Endothelial cell of umbilical vein (primary cell): ENCODE data around the gene SELENBP1. TPM values are rescaled to one million over a fixed set of nuclear protein-coding genes. Genes with fewer than 3 reads are reported as not detected.
A peak's percentile ranks its signal among the peaks of the same experiment; 100 is the strongest.

Source experiments
- BruUV-seq: library from RNA; stranded (reverse); fragments of 400-500 nt; replicated peaks from 2 replicates; lab custom pipeline; 2021; lab: Mats Ljungman, UMichigan
- CTCF ChIA-PET: fragments of 300-600, 350-600 bp; sonication (Branson Sonifier 250); formaldehyde crosslinking; loops from one replicate; lab custom pipeline; 2021; ENCODE audit warnings: antibody characterized with exemption, inconsistent platforms; lab: Charles Lee
- POLR2A ChIA-PET: fragments of 300-600, 350-600 bp; sonication (Branson Sonifier 250); formaldehyde crosslinking; loops from one replicate; lab custom pipeline; 2021; ENCODE audit warnings: antibody characterized with exemption, inconsistent platforms; lab: Charles Lee
- DNase-seq: peaks from one replicate; pipeline ENCODE4 v3.0.0-alpha.2; 2011; ENCODE audit warnings: low read depth, low spot score
- FAIRE-seq: peaks from 2 replicates; lab custom pipeline; 2011; peaks lifted over from hg19 to GRCh38; lab: Jason Lieb, UNC
- H2AFZ ChIP-seq: 2 replicates; pipeline ENCODE4 v1.6.0; 2012; ENCODE audit warnings: low read depth, low read length, control low read depth, inconsistent platforms
- H3K27ac ChIP-seq: 2 replicates; pipeline ENCODE4 v1.5.1; 2011; ENCODE audit warnings: low read depth, mild to moderate bottlenecking, control low read depth, low read length, moderate library complexity; ENCODE audit not compliant: insufficient read depth
- H3K27me3 ChIP-seq, 2 experiments: 2 replicates each; pipeline versions ENCODE4 v1.6.0 to v1.6.1; 2011; ENCODE audit warnings: low read length in 2 of 2, mixed read lengths in 1 of 2; ENCODE audit not compliant: control insufficient read depth in 2 of 2, insufficient read depth in 2 of 2
- H3K36me3 ChIP-seq, 2 experiments: 2 replicates in 1 of 2; 3 replicates in 1 of 2; pipeline ENCODE4 v1.5.1; 2011; ENCODE audit warnings: low read length in 2 of 2, mild to moderate bottlenecking in 1 of 2, moderate library complexity in 1 of 2; ENCODE audit not compliant: control insufficient read depth in 2 of 2, insufficient read depth in 2 of 2; ENCODE audit errors: extremely low read depth in 1 of 2
- H3K4me1 ChIP-seq: 3 replicates; pipeline ENCODE4 v1.5.1; 2011; ENCODE audit warnings: mild to moderate bottlenecking, low read length; ENCODE audit not compliant: control insufficient read depth, insufficient read depth; ENCODE audit errors: extremely low read depth
- H3K4me2 ChIP-seq: 2 replicates; pipeline ENCODE4 v1.6.1; 2011; ENCODE audit warnings: low read length, control low read depth, mixed read lengths; ENCODE audit not compliant: insufficient read depth
- H3K4me3 ChIP-seq, 3 experiments: fragments of 200-600 bp in 1 of 3; sonication (generic), shearing (Covaris generic) in 1 of 3; replicated peaks in 1 of 3; 2 replicates each; pipeline ENCODE4 v1.5.1; 2011 to 2016; ENCODE audit warnings: control low read depth in 3 of 3, low read length in 3 of 3, mild to moderate bottlenecking in 2 of 3, inconsistent platforms in 1 of 3, low read depth in 1 of 3, moderate library complexity in 1 of 3; ENCODE audit not compliant: insufficient read depth in 1 of 3
- H3K79me2 ChIP-seq: 2 replicates; pipeline ENCODE4 v1.6.0; 2012; ENCODE audit warnings: low read length, inconsistent platforms; ENCODE audit not compliant: control insufficient read depth, insufficient read depth
- H3K9ac ChIP-seq: replicated peaks from 2 replicates; pipeline ENCODE3; 2011; ENCODE audit warnings: low read length, control low read depth; ENCODE audit not compliant: insufficient read depth; ENCODE audit errors: extremely low read depth
- H3K9me1 ChIP-seq: replicated peaks from 3 replicates; pipeline ENCODE4 v1.6.0; 2011; ENCODE audit warnings: mild to moderate bottlenecking, low read length; ENCODE audit not compliant: control insufficient read depth, insufficient read depth; ENCODE audit errors: extremely low read depth
- H3K9me3 ChIP-seq: replicated peaks from 2 replicates; pipeline ENCODE4 v1.5.1; 2012; ENCODE audit warnings: low read length, inconsistent platforms; ENCODE audit not compliant: control insufficient read depth, insufficient read depth
- H4K20me1 ChIP-seq: replicated peaks from 2 replicates; pipeline ENCODE3; 2011; ENCODE audit warnings: mild to moderate bottlenecking, low read length; ENCODE audit not compliant: control insufficient read depth, insufficient read depth; ENCODE audit errors: extremely low read depth
- CTCF ChIP-seq, 2 donors: IDR thresholded peaks; 1 replicate in 1 of 2; 2 replicates in 1 of 2; pipeline ENCODE4 v1.5.1; 2011; ENCODE audit warnings: low read length in 2 of 2, mild to moderate bottlenecking in 2 of 2, moderate library complexity in 2 of 2, control low read depth in 1 of 2, inconsistent platforms in 1 of 2, low read depth in 1 of 2; ENCODE audit not compliant: insufficient read depth in 1 of 2; ENCODE audit errors: extremely low read depth in 1 of 2
- EZH2 ChIP-seq: IDR thresholded peaks from 2 replicates; pipeline ENCODE4 v1.6.1; 2012; ENCODE audit warnings: borderline replicate concordance, low read depth, mild to moderate bottlenecking, moderate library complexity, low read length, inconsistent platforms; ENCODE audit not compliant: severe bottlenecking
- FOS ChIP-seq: IDR thresholded peaks from 2 replicates; pipeline ENCODE4 v1.6.1; 2011; ENCODE audit warnings: mild to moderate bottlenecking, low read length, moderate library complexity, borderline replicate concordance; ENCODE audit not compliant: insufficient read depth
- GATA2 ChIP-seq: IDR thresholded peaks from 2 replicates; pipeline ENCODE4 v1.7.0; 2011; ENCODE audit warnings: low read depth, mild to moderate bottlenecking, moderate library complexity, mixed read lengths, low read length; ENCODE audit not compliant: insufficient read length, insufficient read depth
- JUN ChIP-seq: IDR thresholded peaks from 2 replicates; pipeline ENCODE4 v1.6.1; 2011; ENCODE audit warnings: borderline replicate concordance, low read depth; ENCODE audit not compliant: insufficient read length, insufficient read depth
- MYC ChIP-seq: IDR thresholded peaks from one replicate; pipeline ENCODE4 v1.6.1; 2011; ENCODE audit warnings: mild to moderate bottlenecking, low read depth, low read length
- POLR2A ChIP-seq: IDR thresholded peaks from 2 replicates; pipeline ENCODE4 v1.6.1; 2012; ENCODE audit warnings: low read depth, mild to moderate bottlenecking, control low read depth, low read length
- POLR2AphosphoS5 ChIP-seq: IDR thresholded peaks from 2 replicates; pipeline ENCODE4 v1.6.1; 2012; ENCODE audit warnings: low read depth, mild to moderate bottlenecking, control low read depth, low read length, moderate library complexity; ENCODE audit not compliant: insufficient read depth
- dilution Hi-C: fragments of 300-500 bp; cut with MboI; formaldehyde crosslinking; loops from one replicate; pipeline ENCODE4 v1.15.0; 2019; ENCODE audit warnings: low sequenced_read_pairs; ENCODE audit not compliant: extremely low pct_ligation_motif_present
- intact Hi-C: fragments of 100-400 bp; cut with micrococcal nuclease; formaldehyde crosslinking; loops from one replicate; pipeline ENCODE4 v1.10.0; 2022
- polyA plus RNA-seq, 4 experiments: library from polyadenylated mRNA; depleted of rRNA in 3 of 4; stranded (reverse) in 3 of 4; unstranded in 1 of 4; fragments of >200 nt; gene quantifications; 2 replicates each; pipeline versions ENCODE4 v1.2.1 to v1.2.3, GENCODE V29; 2011 to 2012; ENCODE audit warnings: missing spikeins in 1 of 4
- total RNA-seq: library from RNA; stranded (reverse); gene quantifications from 2 replicates; pipeline ENCODE4 v1.2.3, GENCODE V29; 2021
- TF ChIP-seq, protein P1 (sequence below): IDR thresholded peaks from 2 replicates; pipeline ENCODE4 v1.6.1; 2011; ENCODE audit not compliant: insufficient read depth, insufficient read length

The SELENBP1 gene
- total and polyA plus RNA-seq, 2 donors (not counting 3 experiments of a cell fraction or from before 2014, with no cell fraction given): 18.0 to 40.6 TPM

- CTCF ChIA-PET: interaction anchor here (1.4 to 2.2 kb wide), 2 partner anchors 105 kb away, joined by 4 to 6 read pairs; no protein-coding TSS in a partner anchor
- Histone ChIP-seq H3K79me2 (peaks cover 3% of the 10 kb centered on the region), H3K9me3 (no peaks in the 10 kb centered on the region), H2AFZ (no peak overlapping the region), H3K27ac (no peak overlapping the region), H3K36me3 (peaks cover 40 to 47% of the 10 kb centered on the region in 2 experiments), H4K20me1 (no peaks in the 10 kb centered on the region), H3K4me3 (no peak overlapping the region), H3K27me3 (no peaks in the 10 kb centered on the region), H3K4me1 (no peaks in the 10 kb centered on the region), H3K4me2 (no peak overlapping the region), H3K9me1 (no peaks in the 10 kb centered on the region), H3K9ac (no peak overlapping the region)
- FAIRE-seq (no peak), DNase-seq (no peak)
- no TSS peak for BruUV-seq
- intact Hi-C loops (no loop called here), dilution Hi-C loops (no loop called here)
- TF ChIP-seq GATA2 (no peak), MYC (no peak), POLR2A (no peak), FOS (no peak)
- TF ChIP-seq, protein P1, sequence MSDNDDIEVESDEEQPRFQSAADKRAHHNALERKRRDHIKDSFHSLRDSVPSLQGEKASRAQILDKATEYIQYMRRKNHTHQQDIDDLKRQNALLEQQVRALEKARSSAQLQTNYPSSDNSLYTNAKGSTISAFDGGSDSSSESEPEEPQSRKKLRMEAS: no peak
- POLR2A ChIA-PET: interaction anchor here (1.0 kb wide), 1 partner anchor 59 kb away, joined by 3 read pairs; the partner anchor contains the start of gene RFX5
These were observed 33.7 kb upstream of the SELENBP1 start for GRCh38 chr1:151406176-151406575.

DNA sequence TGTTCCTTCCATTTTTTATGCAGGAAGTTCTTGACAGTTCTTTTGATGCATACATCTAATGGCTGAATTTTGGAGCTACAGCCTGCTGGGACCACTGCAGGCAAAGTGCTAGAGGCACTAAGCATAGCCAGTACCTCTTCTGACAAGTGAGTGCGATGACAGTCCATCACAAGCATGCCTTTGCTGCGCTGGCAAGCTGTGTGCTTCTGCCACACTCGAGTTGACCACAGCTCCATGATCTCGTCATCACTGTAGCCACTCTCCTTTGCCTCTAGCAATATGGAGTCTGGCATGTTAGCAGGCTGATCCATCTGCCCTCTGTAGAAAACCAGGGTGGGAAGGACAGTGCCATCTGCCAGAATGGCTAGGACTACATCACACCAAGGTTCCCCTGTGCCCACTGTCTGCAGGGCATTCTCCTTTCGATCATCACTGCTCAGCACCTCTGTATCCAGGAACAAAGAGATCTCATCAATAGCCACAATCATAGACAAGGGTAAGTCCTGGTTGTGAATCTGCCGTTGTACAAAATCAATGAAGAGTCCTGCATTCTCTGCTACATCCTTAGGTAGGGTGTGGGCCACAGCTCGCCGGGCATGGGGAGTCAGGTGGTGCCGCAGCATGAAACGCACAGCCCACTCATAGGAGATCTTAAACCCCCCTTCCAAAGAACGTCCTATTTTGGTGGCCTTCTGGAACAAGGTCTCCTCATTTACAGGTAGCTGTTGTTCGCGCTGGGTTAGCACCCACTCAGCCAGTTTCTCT lies 32.9 kb upstream of the SELENBP1 start:
- H3K9me3 ChIP-seq: no peaks in the 10 kb centered on the region
- H2AFZ ChIP-seq: no peak overlapping the region
- H3K27me3 ChIP-seq: no peaks in the 10 kb centered on the region
- H3K36me3 ChIP-seq: peaks cover 40 to 49% of the 10 kb centered on the region in 2 experiments
- TSS peak; percentile 5 for BruUV-seq
- ChIA-PET CTCF (interaction anchor here (0.6 to 1.4 kb wide), 3 partner anchors 13 to 159 kb away, joined by 4 to 5 read pairs (median 4); no protein-coding TSS in a partner anchor), POLR2A (interaction anchor here (1.0 kb wide), 1 partner anchor 58 kb away, joined by 3 read pairs; the partner anchor contains the start of gene RFX5)
- dilution Hi-C loops (no loop called here), intact Hi-C loops (no loop called here)
- DNase-seq: no peak
- no peak overlapping the region for H3K9ac ChIP-seq
- H3K4me3 ChIP-seq: no peak overlapping the region
- peaks cover 5% of the 10 kb centered on the region for H3K4me1 ChIP-seq
- no peak for TF ChIP-seq GATA2
- TF ChIP-seq EZH2: no peak
- TF ChIP-seq CTCF (IDR thresholded peaks at IDR 0.05; ENCODE audit: extremely low read depth in 1 of 2, insufficient read depth in 1 of 2, low read depth in 1 of 2, low read length in 2 of 2): no peak
- TF ChIP-seq MYC: no peak
- TF ChIP-seq POLR2A: no peak
- TF ChIP-seq JUN: no peak
- TF ChIP-seq, protein P1: no peak
- no peak for TF ChIP-seq FOS
- no peak for TF ChIP-seq POLR2AphosphoS5
- no peaks in the 10 kb centered on the region for H3K9me1 ChIP-seq
- no peak overlapping the region for H3K4me2 ChIP-seq
- no peak overlapping the region for H3K27ac ChIP-seq
- H4K20me1 ChIP-seq: no peaks in the 10 kb centered on the region
- peaks cover 11% of the 10 kb centered on the region for H3K79me2 ChIP-seq
- no peak for FAIRE-seq
